Activated T-helper 1 cell treated with anti-CD3 and anti-CD28 coated beads, Interleukin-12 subunit alpha, Interleukin-12 subunit beta, Interleukin-2, Interleukin-4 antibody, amounts not matched to agents 30 ng/mL and 10 ng/mL and 1 ng/mL, durations not matched to agents 14 hours and 24 hours and 36 hours (primary cell): ENCODE results near the gene TMEM141. TPM values are rescaled to one million over a fixed set of nuclear protein-coding genes. Genes with fewer than 3 reads are reported as not detected.
A peak's percentile ranks its signal among the peaks of the same experiment; 100 is the strongest.

Source experiments
- DNase-seq: peaks from one replicate; pipeline ENCODE4 v3.0.0; 2021; ENCODE audit warnings: low spot score
- H3K27ac Mint-ChIP-seq: one replicate; pipeline ENCODE4 v1.8.0; 2021; ENCODE audit warnings: mild to moderate bottlenecking, mixed read lengths
- H3K27me3 Mint-ChIP-seq: one replicate; pipeline ENCODE4 v1.8.0; 2022; ENCODE audit warnings: mild to moderate bottlenecking, moderate library complexity, mixed read lengths; ENCODE audit not compliant: insufficient read depth
- H3K36me3 Mint-ChIP-seq: one replicate; pipeline ENCODE4 v1.8.0; 2021; ENCODE audit warnings: low read depth, mixed read lengths
- H3K4me1 Mint-ChIP-seq: one replicate; pipeline ENCODE4 v1.8.0; 2021; ENCODE audit warnings: low read depth, mixed read lengths
- H3K4me3 Mint-ChIP-seq: one replicate; pipeline ENCODE4 v1.8.0; 2021; ENCODE audit warnings: mild to moderate bottlenecking, moderate library complexity, mixed read lengths
- H3K9me3 Mint-ChIP-seq: one replicate; pipeline ENCODE4 v1.8.0; 2021; ENCODE audit warnings: mixed read lengths
- intact Hi-C: fragments of 100-400 bp; cut with micrococcal nuclease; formaldehyde crosslinking; loops from one replicate; pipeline ENCODE4 v1.15.1; 2024
- total RNA-seq: library from RNA; stranded (reverse); gene quantifications from 2 replicates; pipeline ENCODE4 v1.2.3, GENCODE V29; 2022

The TMEM141 gene
- total RNA-seq, 1 donor from 2014 or later, result 37.2 TPM

GRCh38 chr9:136806067-136806466 is 14.9 kb downstream of the TMEM141 start:
- Mint-ChIP-seq H3K9me3 (no peaks in the 10 kb centered on the region), H3K4me1 (peaks cover 20% of the 10 kb centered on the region), H3K4me3 (peak overlapping the region; percentile 85), H3K27me3 (peaks cover 8% of the 10 kb centered on the region), H3K36me3 (peaks cover 19% of the 10 kb centered on the region), H3K27ac (no peak overlapping the region)
- intact Hi-C loops, result loop anchor here (2.0 to 10.0 kb wide), 4 partner anchors 15 to 649 kb away; partner anchors contain the start of genes AJM1, NSMF, QSOX2 and TMEM141
- DNase-seq, result no peak

DNA sequence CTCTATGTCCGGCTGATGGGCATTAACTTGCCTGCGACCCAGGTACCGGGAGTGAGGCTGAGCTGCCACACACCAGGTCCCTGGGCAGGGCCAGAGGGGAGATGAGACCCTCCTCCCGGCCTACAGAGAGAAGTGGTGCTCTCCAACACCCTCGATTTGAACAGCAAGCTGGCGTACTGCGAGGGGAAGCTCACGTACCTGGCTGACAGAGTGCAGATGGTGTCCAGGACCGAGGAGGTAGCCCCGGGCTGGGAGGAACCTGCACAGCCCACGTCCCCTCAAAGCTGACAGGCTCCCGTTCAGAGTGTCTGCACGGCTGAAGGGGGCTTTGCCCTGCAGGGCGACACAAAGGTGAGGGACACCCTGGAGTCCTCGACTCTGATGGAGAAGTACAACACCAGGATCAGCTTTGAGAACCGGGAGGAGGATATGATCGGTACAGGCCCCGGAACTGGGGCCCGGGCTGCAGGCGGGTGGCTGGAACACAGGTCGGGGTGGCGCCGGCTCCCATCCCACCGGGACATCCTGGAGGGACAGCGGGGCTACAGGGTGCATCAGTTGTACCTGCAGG is 15.6 kb downstream of the TMEM141 start:
- H3K27ac Mint-ChIP-seq, result peak overlapping the region; percentile 90
- peaks cover 22% of the 10 kb centered on the region for H3K4me1 Mint-ChIP-seq
- H3K36me3 Mint-ChIP-seq, result peaks cover 20% of the 10 kb centered on the region
- peak overlapping the region; percentile 85 for H3K4me3 Mint-ChIP-seq
- intact Hi-C loops, result loop anchor here (1.0 to 10.0 kb wide), 7 partner anchors 16 to 648 kb away; partner anchors contain the start of genes AJM1, FBXW5, NSMF and PAXX
- no peaks in the 10 kb centered on the region for H3K9me3 Mint-ChIP-seq
- peaks cover 4% of the 10 kb centered on the region for H3K27me3 Mint-ChIP-seq
- DNase-seq, result no peak

DNA sequence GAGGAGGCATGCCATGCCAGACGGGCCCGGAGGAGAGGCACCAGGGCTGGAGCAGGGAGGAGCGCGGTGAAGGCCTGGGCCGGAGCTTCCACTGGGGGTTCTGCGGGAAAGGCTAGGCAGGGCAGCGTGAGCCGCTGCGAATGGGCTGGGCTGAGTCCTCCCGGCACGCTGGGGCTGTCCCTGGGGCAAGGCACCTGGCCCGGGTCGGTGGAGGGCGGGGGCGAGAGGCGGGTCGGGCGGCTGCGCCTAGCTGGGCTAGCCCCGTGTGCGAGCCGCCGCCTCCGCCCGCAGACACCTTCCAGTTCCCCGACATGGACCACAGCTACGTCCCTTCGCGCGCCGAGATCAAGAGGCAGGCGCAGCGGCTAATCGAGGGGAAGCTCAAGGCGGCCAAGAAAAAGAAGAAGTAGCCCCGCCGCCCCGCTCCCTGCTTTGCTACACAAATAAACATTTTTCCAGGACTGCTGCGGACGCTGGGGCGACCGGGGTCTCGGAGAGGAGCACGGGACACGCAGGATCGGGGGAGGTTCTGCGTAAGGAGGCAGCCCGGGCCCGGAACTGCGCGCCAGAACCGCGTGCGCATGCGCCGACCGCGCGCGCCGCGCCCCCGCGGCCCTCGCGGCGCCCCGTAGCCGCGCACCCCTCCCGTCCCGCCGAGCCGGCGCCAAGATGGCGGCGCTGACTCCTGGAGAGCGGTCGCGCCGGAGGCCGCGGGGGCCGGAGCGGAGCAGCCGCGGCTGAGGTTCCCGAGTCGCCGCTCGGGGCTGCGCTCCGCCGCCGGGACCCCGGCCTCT is 16.3 kb downstream of the TMEM141 start, which contains the start of gene RABL6:
Gene RABL6 (plus strand): TSS at position 668 of the 794 bp plus-strand sequence. CDS start 249 bp downstream, outside the sequence.
- H3K27ac Mint-ChIP-seq, result peak within 1 kb of the TSS; percentile 90
- H3K4me3 Mint-ChIP-seq, result peak within 1 kb of the TSS; percentile 85
- intact Hi-C loops, result loop anchor here (1.0 to 10.0 kb wide), 7 partner anchors 17 to 647 kb away; partner anchors contain the start of genes AJM1, FBXW5, NSMF and PAXX
- peaks cover 20% of the 10 kb centered on the region for H3K36me3 Mint-ChIP-seq
- peaks cover 4% of the 10 kb centered on the region for H3K27me3 Mint-ChIP-seq
- H3K4me1 Mint-ChIP-seq, result peaks cover 28% of the 10 kb centered on the region
- peak; percentile 82 for DNase-seq
- no peaks in the 10 kb centered on the region for H3K9me3 Mint-ChIP-seq

DNA sequence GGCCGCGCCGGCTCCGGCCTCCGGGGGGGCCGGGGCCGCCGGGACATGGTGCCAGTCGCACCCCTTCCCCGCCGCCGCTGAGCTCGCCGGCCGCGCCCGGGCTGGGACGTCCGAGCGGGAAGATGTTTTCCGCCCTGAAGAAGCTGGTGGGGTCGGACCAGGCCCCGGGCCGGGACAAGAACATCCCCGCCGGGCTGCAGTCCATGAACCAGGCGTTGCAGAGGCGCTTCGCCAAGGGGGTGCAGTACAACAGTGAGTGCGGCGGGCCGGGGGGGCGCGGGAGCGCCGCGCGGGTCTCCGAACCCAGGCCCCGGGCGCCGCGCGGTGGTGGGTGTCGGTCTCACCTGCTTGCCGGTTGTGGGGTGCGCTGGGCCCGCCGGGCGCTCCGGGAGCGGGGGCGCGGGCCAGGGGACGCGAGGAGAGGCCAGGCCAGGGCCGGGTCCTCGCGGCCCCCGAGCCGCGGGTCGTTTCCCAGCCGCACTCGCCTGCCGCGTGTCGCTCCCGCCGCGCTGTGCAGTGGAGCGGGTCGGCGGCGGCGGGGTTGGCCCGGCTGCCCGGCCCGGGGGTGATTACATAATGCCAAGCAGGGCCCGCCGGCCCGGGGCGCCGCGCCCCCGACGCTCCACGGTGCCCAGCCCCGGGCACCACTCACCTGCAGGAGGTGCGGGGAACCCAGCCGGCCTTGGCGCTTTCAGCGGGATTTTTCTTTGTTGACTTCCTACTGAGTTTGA is 17.1 kb downstream of the TMEM141 start:
- peak; percentile 33 for DNase-seq
- H3K27ac Mint-ChIP-seq, result peak overlapping the region; percentile 55
- intact Hi-C loops, result loop anchor here (10.0 kb wide), 2 partner anchors 563 to 647 kb away; partner anchors contain the start of genes NSMF and QSOX2
- peaks cover 35% of the 10 kb centered on the region for H3K4me1 Mint-ChIP-seq
- H3K9me3 Mint-ChIP-seq, result no peaks in the 10 kb centered on the region
- peak overlapping the region; percentile 83 for H3K4me3 Mint-ChIP-seq
- peaks cover 4% of the 10 kb centered on the region for H3K27me3 Mint-ChIP-seq
- H3K36me3 Mint-ChIP-seq, result peaks cover 26% of the 10 kb centered on the region

- no peaks in the 10 kb centered on the region for H3K9me3 Mint-ChIP-seq
- H3K4me1 Mint-ChIP-seq, result peaks cover 38% of the 10 kb centered on the region
- H3K4me3 Mint-ChIP-seq, result peak overlapping the region; percentile 83
- no peak for DNase-seq
- intact Hi-C loops, result loop anchor here (10.0 kb wide), 2 partner anchors 564 to 646 kb away; partner anchors contain the start of genes NSMF and QSOX2
- peak overlapping the region; percentile 36 for H3K27ac Mint-ChIP-seq
- peaks cover 31% of the 10 kb centered on the region for H3K36me3 Mint-ChIP-seq
- peaks cover 3% of the 10 kb centered on the region for H3K27me3 Mint-ChIP-seq
These were observed 17.6 kb downstream of the TMEM141 start for GRCh38 chr9:136808806-136809158.

DNA sequence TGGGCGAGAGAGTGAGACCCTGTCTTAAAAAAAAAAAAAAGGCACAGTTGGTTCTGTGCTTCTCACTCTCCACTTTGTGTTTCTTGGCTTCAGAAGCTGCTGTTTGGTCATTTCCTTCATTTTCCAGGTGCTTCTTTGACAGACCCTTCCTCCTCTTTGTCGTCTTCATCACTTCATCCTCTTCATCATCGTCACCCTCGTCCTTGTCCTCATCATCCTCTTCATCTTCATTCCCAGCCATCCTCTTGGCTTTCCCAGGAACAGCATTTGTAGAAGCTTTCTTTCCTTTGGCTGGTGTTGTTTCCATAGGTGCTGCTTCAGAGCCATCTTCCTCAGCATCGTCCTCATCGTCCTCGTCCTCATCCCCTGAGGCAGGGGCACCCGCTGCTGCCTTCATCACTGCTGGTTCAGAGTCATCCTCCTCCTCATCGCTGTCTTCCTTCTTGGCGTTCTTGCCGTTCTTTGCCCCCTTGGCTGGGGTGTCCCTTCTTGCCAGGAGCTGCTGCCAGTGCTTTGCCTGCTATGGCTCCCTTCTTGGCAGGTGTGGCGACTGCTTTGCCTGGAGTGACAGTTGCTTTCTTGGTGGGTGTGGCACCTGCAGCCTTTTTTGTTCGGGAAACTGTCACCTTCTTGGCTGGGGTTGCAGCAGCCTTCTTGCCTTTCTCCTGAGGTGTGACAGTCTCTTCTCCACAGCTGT is 23.7 kb downstream of the TMEM141 start:
- Mint-ChIP-seq H3K27ac (no peak overlapping the region), H3K4me1 (peaks cover 38% of the 10 kb centered on the region), H3K27me3 (no peaks in the 10 kb centered on the region), H3K36me3 (peaks cover 35% of the 10 kb centered on the region), H3K4me3 (no peak overlapping the region), H3K9me3 (no peaks in the 10 kb centered on the region)
- intact Hi-C loops, result no loop called here
- no peak for DNase-seq

GRCh38 chr9:136815422-136815782 is 24.3 kb downstream of the TMEM141 start:
- Mint-ChIP-seq H3K4me1 (peaks cover 34% of the 10 kb centered on the region), H3K4me3 (no peak overlapping the region), H3K27ac (no peak overlapping the region), H3K9me3 (no peaks in the 10 kb centered on the region), H3K36me3 (peaks cover 31% of the 10 kb centered on the region), H3K27me3 (no peaks in the 10 kb centered on the region)
- intact Hi-C loops, result no loop called here
- no peak for DNase-seq

DNA sequence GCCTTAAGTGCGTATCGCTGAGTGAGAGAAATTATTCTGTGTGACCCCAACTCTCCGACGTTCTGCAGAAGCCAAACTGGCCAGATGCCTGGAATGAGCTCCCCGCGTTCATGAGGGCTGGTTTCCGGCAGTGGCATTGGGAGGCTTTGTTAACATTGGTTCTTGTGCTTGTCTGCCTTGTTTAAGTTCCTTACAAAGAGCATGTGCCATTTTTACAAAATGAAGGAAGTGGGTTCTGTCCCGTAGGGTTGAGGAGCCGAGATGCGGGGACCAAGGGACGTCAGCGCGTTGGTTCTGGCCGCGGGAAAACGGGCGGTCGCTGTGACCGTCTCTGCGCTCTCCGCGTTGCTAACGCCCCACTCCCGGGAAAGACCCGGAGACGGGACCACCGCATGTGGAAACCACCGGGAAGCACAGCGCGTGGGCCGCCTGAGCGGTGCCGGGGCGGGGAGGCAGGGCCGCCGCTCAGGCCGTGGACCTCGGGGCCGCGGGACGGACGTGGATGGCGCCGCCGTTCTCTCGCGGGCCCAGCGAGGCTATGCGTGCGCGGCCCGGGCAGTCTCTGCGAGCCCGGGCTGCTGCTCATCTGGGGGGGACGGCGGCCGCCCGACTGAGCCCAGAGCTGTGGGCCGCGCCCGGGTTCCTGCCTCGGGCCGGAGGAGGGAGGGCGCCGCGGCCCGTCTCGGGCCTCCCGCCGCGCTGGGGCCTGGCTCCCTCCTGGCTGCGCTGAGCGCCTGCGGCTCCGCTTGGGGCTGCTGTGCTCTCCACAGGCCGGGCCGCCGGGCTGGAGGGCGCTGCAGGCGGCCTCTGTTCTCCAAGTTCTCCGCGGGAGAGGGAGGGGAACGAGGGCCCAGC is 30.1 kb downstream of the TMEM141 start:
- Mint-ChIP-seq H3K27me3 (no peaks in the 10 kb centered on the region), H3K36me3 (peaks cover 6% of the 10 kb centered on the region), H3K9me3 (no peaks in the 10 kb centered on the region), H3K4me3 (no peak overlapping the region), H3K27ac (no peak overlapping the region), H3K4me1 (no peaks in the 10 kb centered on the region)
- intact Hi-C loops, result no loop called here
- DNase-seq, result no peak

- no peak overlapping the region for H3K27ac Mint-ChIP-seq
- intact Hi-C loops, result no loop called here
- no peak overlapping the region for H3K4me3 Mint-ChIP-seq
- peaks cover 3% of the 10 kb centered on the region for H3K36me3 Mint-ChIP-seq
- no peak for DNase-seq
- H3K9me3 Mint-ChIP-seq, result no peaks in the 10 kb centered on the region
- H3K4me1 Mint-ChIP-seq, result no peaks in the 10 kb centered on the region
- H3K27me3 Mint-ChIP-seq, result no peaks in the 10 kb centered on the region
These were observed 30.8 kb downstream of the TMEM141 start for GRCh38 chr9:136821826-136822544.

GRCh38 chr9:136823136-136824046 is 32.2 kb downstream of the TMEM141 start:
- Mint-ChIP-seq H3K9me3 (no peaks in the 10 kb centered on the region), H3K36me3 (no peaks in the 10 kb centered on the region), H3K4me1 (no peaks in the 10 kb centered on the region), H3K27ac (no peak overlapping the region), H3K4me3 (no peak overlapping the region), H3K27me3 (no peaks in the 10 kb centered on the region)
- intact Hi-C loops, result no loop called here
- no peak for DNase-seq
